Measurements from ENCODE around the gene ST7. TPM values are rescaled to one million over a fixed set of nuclear protein-coding genes. Genes with fewer than 3 reads are reported as not detected.

ST7 gene
- polyA plus RNA-seq, 3 donors from 2014 or later = 11.3 to 14.7 (median 14.2) TPM

DNA sequence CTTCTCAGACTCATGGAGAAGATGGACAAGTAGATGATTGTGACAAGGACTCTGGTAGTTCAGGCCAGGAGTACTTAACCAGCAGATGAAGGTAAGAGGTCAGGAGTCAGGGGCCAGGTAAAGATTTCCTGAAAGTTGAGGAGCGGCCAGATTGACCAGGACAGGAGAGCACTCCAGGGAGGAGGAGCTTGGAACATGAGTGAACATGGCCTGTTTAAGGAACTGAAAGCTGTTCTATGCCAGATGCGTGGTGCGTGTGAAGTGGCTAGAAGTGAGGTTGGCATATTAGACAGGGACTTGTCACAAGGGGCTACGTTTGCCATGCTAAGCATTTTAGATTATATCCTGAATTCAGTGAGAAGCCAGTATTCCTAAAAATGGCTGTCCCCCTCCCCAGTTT lies 212.4 kb downstream of the ST7 start:
- no peak overlapping the region for H3K27ac Mint-ChIP-seq
- H3K4me3 Mint-ChIP-seq = no peak overlapping the region
- DNase-seq = no peak
- peaks cover 0 to 6% (median 4%) of the 10 kb centered on the region in 3 donors for H3K36me3 Mint-ChIP-seq
- no peaks in the 10 kb centered on the region for H3K9me3 Mint-ChIP-seq
- H3K27me3 Mint-ChIP-seq (ENCODE audit: low read depth in 3 of 3) = no peaks in the 10 kb centered on the region
- H3K4me1 Mint-ChIP-seq = no peaks in the 10 kb centered on the region

DNA sequence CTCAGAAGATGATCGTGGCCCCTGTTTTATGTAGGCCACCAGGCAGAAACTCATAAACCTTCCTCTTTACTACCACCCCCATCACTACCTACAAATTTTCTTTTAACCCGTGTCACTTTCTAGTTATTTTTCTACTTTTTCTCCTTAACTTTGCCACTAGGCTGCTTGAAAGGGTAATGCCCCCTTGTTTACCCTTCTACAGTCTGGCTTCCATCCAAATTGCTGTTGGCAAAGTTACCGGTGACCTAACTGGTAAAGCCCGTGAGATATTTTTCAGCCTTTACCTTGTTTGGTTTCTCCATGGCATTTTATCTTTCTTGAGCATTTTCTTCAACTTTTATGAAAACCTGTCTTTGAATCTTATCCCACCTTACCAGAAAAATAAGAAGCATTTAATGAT lies 216.6 kb downstream of the ST7 start:
- peaks cover 11 to 19% (median 19%) of the 10 kb centered on the region in 3 donors for H3K36me3 Mint-ChIP-seq
- H3K9me3 Mint-ChIP-seq = no peaks in the 10 kb centered on the region
- H3K27ac Mint-ChIP-seq = no peak overlapping the region
- no peaks in the 10 kb centered on the region for H3K4me1 Mint-ChIP-seq
- peaks cover 0 to 2% (median 0%) of the 10 kb centered on the region in 3 donors for H3K27me3 Mint-ChIP-seq (ENCODE audit: low read depth in 3 of 3)
- no peak for DNase-seq
- no peak overlapping the region for H3K4me3 Mint-ChIP-seq

DNA sequence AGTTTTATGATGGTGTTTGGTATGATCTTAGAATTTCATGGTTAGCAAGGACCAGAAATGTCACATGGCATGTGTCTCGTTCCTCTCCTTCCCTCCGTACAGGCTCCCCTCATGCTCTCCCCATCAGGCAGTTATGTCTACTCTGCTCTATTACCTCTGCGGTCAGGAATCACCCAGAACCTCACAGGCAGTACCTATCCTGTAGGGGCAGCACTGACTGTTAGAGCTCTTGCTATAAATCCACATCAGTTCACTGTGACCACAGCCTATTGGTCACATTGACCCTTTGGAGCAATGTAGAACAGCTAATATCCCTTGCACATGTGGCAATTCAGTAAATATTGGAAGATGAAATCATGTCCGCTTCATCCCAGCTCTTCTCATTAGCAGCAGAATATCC lies 217.8 kb downstream of the ST7 start:
- Mint-ChIP-seq H3K36me3 (peaks cover 11 to 26% (median 19%) of the 10 kb centered on the region in 3 donors), H3K27me3 (ENCODE audit: low read depth in 3 of 3) (peaks cover 0 to 2% (median 0%) of the 10 kb centered on the region in 3 donors), H3K27ac (no peak overlapping the region), H3K4me1 (no peaks in the 10 kb centered on the region), H3K9me3 (no peaks in the 10 kb centered on the region), H3K4me3 (no peak overlapping the region)
- DNase-seq = no peak

DNA sequence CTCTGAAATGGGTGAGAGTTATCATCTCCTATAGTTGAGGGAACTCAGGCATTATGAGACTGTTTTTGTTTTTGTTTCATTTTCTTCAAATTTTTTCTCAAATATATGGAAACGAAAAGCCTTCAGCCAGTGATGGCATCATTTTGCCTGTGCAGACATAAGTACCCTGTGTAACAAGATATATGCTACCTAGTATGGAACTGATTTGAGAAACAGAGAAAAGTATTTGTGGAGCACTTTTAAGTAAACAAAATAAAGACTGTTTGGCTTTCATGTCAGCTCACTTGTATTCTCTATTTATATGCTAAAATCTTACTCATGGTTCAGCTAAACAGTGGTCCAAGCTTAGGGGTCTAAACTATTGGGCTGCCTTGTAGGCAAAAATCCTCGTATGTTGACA lies 219.0 kb downstream of the ST7 start:
- Mint-ChIP-seq H3K27ac (no peak overlapping the region), H3K36me3 (peaks cover 11 to 27% (median 19%) of the 10 kb centered on the region in 3 donors), H3K9me3 (no peaks in the 10 kb centered on the region), H3K4me1 (no peaks in the 10 kb centered on the region), H3K27me3 (ENCODE audit: low read depth in 3 of 3) (peaks cover 0 to 2% (median 0%) of the 10 kb centered on the region in 3 donors), H3K4me3 (no peak overlapping the region)
- no peak for DNase-seq

DNA sequence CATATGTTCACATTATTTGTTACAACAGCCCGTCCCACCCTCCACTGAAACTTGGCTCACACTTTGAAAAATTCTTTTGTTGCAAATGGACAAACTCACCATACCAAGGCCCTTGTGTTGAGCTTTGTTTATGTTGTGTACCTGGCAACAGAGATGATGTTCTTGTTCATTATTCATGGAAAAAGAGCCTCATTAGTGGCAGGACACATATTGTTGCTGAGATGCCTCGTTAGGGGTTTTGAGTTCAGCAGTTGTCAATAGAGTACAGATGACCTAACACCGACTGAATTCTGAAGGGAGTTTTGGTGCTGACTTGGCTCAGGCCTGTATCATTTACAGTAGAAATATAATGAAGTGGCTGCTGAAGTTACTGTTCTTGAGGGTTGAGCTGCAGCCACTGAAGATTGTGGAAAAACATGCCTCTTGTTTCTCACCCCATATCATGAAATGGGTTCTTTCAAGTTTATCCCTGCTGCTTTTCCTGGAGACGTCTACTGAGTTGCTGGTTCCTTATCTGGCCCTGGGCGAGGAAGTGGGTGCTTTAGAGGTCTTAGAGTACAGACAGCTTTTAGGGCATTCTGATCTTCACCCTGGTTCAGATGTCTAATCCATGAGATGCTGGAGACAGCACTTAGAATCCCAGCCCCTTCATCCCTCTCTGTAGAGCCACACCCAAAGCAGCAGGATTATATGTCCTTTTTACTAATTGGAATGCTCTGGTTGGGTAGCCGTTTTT lies 219.9 kb downstream of the ST7 start:
- Mint-ChIP-seq H3K27me3 (ENCODE audit: low read depth in 3 of 3) (peaks cover 0 to 2% (median 0%) of the 10 kb centered on the region in 3 donors), H3K36me3 (peaks cover 11 to 27% (median 24%) of the 10 kb centered on the region in 3 donors), H3K4me1 (no peaks in the 10 kb centered on the region), H3K27ac (no peak overlapping the region), H3K4me3 (no peak overlapping the region), H3K9me3 (no peaks in the 10 kb centered on the region)
- DNase-seq = no peak

DNA sequence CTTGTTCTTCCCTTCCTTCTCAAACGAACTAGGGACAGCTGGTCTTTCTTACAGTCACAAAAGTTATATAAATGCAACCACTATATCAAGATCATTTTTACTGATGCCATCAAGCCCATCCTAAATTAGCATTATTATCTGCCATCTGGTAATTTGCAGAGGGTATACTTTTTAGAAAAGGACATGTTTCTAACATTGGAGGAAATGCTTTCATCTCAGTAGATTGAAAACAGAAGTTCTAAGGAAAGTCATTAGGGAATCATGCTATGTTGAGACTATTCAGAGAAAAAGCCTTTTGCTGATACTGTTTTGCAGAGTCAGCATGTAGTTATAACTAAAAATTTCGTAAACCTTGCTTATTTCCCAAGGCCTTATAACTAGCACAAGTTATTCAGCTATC lies 222.9 kb downstream of the ST7 start:
- Mint-ChIP-seq H3K4me1 (no peaks in the 10 kb centered on the region), H3K27me3 (ENCODE audit: low read depth in 3 of 3) (peaks cover 0 to 2% (median 0%) of the 10 kb centered on the region in 3 donors), H3K4me3 (no peak overlapping the region), H3K27ac (no peak overlapping the region), H3K9me3 (no peaks in the 10 kb centered on the region), H3K36me3 (peaks cover 10 to 25% (median 18%) of the 10 kb centered on the region in 3 donors)
- DNase-seq = no peak

DNA sequence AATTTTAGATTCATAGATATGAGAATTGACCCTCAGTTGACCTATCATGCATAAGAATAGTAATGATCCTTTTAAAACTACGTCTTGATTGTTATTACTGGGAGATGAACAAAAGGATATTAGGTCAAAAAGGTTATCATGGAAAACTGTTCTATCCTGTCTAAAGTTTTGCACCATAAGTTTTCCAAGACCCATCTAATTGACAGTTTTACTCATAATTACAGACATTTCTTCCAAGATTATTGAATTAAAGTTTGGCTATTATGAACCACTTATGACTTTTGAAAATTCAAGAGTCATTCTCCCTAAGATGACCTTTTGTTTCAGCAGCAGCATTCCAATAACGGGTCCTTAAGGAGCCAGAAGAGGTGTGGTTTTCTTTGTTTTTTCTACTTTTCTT lies 225.3 kb downstream of the ST7 start:
- H3K27me3 Mint-ChIP-seq (ENCODE audit: low read depth in 3 of 3) = peaks cover 0 to 2% (median 0%) of the 10 kb centered on the region in 3 donors
- peaks cover 0 to 3% (median 0%) of the 10 kb centered on the region in 6 donors for H3K9me3 Mint-ChIP-seq
- no peak overlapping the region for H3K27ac Mint-ChIP-seq
- H3K4me1 Mint-ChIP-seq = no peaks in the 10 kb centered on the region
- H3K36me3 Mint-ChIP-seq = peaks cover 3 to 19% (median 10%) of the 10 kb centered on the region in 3 donors
- DNase-seq = no peak
- H3K4me3 Mint-ChIP-seq = no peak overlapping the region

DNA sequence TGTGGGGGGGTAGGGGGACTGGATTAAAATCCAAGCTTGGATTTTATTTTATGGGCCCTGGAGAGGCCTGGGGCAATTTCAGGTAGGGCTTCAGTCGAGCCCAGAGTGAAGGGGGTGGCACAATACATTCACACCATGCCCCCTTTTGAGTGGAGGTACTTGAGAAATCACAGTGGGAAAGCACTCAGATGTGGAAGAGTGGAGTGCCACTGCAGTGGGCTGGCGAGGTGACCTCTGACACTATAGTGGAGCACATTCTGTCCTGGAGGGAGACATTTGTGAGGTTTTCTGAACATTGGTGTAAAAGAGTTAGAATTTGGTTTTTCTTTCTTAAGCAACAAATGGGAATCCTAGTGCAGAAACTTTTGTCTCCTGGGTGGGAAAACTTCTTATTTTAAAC lies 226.4 kb downstream of the ST7 start:
- H3K27ac Mint-ChIP-seq = no peak overlapping the region

DNA sequence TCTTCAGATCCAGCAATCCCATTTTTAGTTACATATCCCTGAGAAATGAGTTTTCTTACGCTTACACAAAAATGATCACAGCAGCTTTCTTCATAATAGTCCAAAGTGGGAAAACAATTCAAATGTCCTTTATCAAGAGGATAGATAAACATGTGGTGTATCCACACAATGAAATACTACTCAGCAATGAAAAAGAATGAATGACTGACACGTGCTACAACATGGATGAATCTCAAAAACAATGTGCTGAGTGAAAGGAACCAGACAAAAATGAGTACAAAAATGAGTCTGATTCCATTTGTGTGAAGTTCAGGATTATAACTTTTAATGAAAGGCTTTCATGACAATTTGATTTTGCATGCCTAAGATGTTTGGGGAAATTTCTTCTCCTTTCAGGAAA lies 230.4 kb downstream of the ST7 start:
- no peaks in the 10 kb centered on the region for H3K27me3 Mint-ChIP-seq (ENCODE audit: low read depth in 3 of 3)
- H3K4me1 Mint-ChIP-seq = no peaks in the 10 kb centered on the region
- no peak overlapping the region for H3K4me3 Mint-ChIP-seq
- no peak for DNase-seq
- peaks cover 3 to 9% (median 5%) of the 10 kb centered on the region in 3 donors for H3K36me3 Mint-ChIP-seq
- H3K27ac Mint-ChIP-seq = no peak overlapping the region
- peaks cover 0 to 6% (median 0%) of the 10 kb centered on the region in 6 donors for H3K9me3 Mint-ChIP-seq

More for the DNA sequence above, 226.4 kb downstream of the ST7 start:
- DNase-seq = no peak
- Mint-ChIP-seq H3K27me3 (ENCODE audit: low read depth in 3 of 3) (no peaks in the 10 kb centered on the region), H3K36me3 (peaks cover 3 to 18% (median 10%) of the 10 kb centered on the region in 3 donors), H3K4me1 (no peaks in the 10 kb centered on the region), H3K9me3 (peaks cover 0 to 3% (median 0%) of the 10 kb centered on the region in 6 donors), H3K4me3 (no peak overlapping the region)

DNA sequence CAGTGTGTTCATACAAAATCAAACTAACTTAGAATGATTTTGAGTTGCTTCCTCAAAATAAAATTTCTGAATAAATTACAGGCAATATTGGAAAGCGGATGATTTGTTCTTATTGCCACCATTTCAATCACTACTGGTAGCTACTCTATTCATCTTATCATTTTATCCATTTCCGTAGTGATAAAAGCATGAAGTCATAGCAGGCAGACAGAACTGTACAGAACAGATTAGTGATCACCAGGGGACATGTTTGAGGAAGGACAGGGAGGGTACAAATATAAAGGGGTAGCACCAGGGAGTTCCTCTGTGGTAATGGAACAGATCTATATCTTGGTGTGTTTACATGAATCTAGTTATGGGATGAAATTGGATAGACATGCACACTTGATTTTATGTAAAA lies 231.1 kb downstream of the ST7 start:
- Mint-ChIP-seq H3K9me3 (peaks cover 0 to 6% (median 0%) of the 10 kb centered on the region in 6 donors), H3K36me3 (peaks cover 5 to 9% (median 6%) of the 10 kb centered on the region in 3 donors), H3K27me3 (ENCODE audit: low read depth in 3 of 3) (no peaks in the 10 kb centered on the region), H3K4me3 (no peak overlapping the region), H3K27ac (no peak overlapping the region), H3K4me1 (no peaks in the 10 kb centered on the region)
- DNase-seq = no peak

DNA sequence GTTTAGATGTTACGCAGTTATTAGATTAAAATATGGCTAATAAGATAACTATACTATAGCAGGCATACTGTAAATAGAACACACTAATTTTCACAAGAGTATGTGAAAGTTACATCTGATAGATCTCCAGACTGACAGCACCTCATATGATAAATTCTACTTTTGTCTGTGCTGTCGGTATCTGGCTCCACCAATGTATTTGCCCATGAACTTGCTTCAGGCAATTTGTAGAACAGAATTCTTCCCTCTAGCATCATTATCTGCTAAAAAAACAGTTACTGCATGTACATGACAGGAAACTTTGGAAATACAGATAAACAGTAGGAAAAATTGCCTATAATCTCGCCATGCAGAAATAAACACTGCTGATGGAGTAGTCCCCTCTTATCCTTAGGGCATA lies 231.8 kb downstream of the ST7 start:
- no peak for DNase-seq
- Mint-ChIP-seq H3K27ac (no peak overlapping the region), H3K4me3 (no peak overlapping the region), H3K36me3 (peaks cover 5 to 16% (median 8%) of the 10 kb centered on the region in 3 donors), H3K4me1 (no peaks in the 10 kb centered on the region), H3K27me3 (ENCODE audit: low read depth in 3 of 3) (no peaks in the 10 kb centered on the region), H3K9me3 (peaks cover 0 to 6% (median 0%) of the 10 kb centered on the region in 6 donors)

DNA sequence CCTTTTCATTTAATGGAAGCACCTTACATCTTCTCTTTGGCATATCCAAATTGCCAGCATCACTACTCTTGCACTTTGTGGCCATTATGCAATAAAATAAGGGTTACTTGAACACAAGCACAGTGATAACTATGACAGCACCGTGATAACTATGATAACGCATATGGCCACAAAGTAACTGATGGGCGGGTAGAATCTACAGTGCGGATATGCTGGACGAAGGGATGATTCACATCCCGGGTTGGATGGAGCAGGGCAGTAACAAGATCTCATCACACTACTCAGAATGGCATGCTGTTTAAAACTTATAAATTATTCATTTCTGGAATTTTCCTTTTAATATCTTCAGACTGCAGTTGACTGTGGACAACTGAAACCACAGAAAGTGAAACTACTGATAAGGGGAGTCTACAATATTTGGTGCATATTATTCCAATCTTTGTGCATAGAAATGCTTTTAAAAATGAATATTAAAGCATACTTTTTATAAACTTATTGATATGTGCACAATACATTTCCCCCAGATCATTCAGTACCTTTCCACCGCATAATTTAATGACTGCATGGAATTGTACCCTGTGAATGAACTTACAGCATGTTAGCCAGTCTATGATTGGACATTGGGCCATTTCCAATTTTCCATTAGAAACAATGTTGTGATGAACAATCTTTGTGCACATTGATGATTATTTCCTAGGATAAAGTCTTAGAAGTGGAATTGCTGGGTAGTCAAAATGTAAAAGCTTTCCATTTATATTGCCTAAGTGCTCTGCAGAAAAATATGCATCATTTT lies 233.1 kb downstream of the ST7 start:
- Mint-ChIP-seq H3K4me3 (no peak overlapping the region), H3K4me1 (no peaks in the 10 kb centered on the region), H3K27me3 (ENCODE audit: low read depth in 3 of 3) (no peaks in the 10 kb centered on the region), H3K36me3 (peaks cover 5 to 24% (median 8%) of the 10 kb centered on the region in 3 donors), H3K9me3 (peaks cover 0 to 6% (median 0%) of the 10 kb centered on the region in 6 donors), H3K27ac (no peak overlapping the region)
- DNase-seq = no peak

DNA sequence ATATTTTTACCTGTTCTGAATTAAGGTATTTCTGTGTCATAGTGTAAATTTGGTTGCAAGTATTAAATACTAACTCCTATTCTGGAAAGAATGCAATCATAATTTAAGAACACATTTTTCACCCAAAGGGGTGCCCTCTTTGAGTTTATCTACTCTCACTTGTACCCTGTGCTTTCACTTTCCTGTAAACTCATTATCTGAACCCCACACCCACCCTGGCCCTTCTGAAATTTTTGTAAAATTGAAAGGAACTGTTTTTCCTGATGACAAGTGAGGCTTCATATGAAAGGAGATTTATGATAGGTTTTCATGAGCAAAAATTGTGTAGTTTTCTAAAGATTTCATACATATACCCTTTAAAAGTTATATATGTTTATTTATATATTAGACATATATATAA lies 235.1 kb downstream of the ST7 start:
- Mint-ChIP-seq H3K36me3 (peaks cover 0 to 24% (median 5%) of the 10 kb centered on the region in 3 donors), H3K9me3 (peaks cover 0 to 3% (median 0%) of the 10 kb centered on the region in 6 donors)

DNA sequence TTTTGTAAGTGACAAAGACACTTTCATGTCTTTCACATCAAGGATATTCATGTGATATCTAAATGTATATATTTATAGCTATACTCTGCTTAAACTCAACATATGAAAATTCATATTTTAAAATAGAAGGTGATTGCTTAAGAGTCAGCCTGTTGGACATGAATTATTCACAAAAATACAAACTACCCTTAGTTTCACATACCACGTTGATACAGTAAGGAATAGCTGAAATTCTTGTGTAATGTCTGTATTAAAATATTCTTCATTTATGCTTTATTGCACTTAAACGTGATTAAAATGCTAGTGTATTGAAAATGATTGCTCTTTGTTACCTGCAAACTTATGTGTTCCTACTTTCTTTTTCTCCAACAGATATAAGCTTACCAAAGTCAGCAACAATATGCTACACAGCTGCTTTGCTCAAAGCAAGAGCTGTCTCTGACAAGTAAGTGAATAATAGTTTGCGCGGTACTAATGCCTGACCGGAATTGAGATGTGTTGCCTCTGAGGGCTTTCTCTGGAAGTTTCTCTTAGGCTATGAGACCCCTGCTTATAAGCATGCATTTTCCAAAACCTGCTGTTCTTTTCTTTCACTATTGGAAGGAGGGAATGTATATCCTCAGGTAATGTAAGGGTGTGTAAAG lies 235.8 kb downstream of the ST7 start:
- Mint-ChIP-seq H3K4me3 (no peak overlapping the region), H3K9me3 (peaks cover 0 to 3% (median 0%) of the 10 kb centered on the region in 6 donors), H3K27me3 (ENCODE audit: low read depth in 3 of 3) (no peaks in the 10 kb centered on the region), H3K27ac (no peak overlapping the region), H3K36me3 (peaks cover 0 to 19% (median 5%) of the 10 kb centered on the region in 3 donors), H3K4me1 (no peaks in the 10 kb centered on the region)
- no peak for DNase-seq

More for the DNA sequence above, 235.1 kb downstream of the ST7 start:
- Mint-ChIP-seq H3K27me3 (ENCODE audit: low read depth in 3 of 3) (no peaks in the 10 kb centered on the region), H3K4me1 (no peaks in the 10 kb centered on the region), H3K27ac (no peak overlapping the region), H3K4me3 (no peak overlapping the region)
- DNase-seq = no peak

Data from immature natural killer cell (primary cell).